SK-N-SH treated with all-trans-retinoic acid at 6 μM for 48 hours (cell line): Measurements from ENCODE around the gene PPARD.

ENCODE experiments used
- ARNTL ChIP-seq: fragments of 450-650 bp; formaldehyde crosslinking; IDR thresholded peaks from 2 replicates; pipeline ENCODE4 v1.5.0; 2020; ENCODE audit warnings: low read depth, mild to moderate bottlenecking, moderate library complexity, borderline replicate concordance
- BACH2 ChIP-seq: fragments of 250-450 bp; sonication (Bioruptor Pico); IDR thresholded peaks from 2 replicates; pipeline ENCODE4 v1.9.0; 2021; ENCODE audit warnings: mild to moderate bottlenecking, borderline replicate concordance
- GLIS3 ChIP-seq: fragments of 250-450 bp; sonication (Bioruptor Pico); IDR thresholded peaks from 2 replicates; pipeline ENCODE4 v1.5.0; 2020; ENCODE audit warnings: mild to moderate bottlenecking, moderate library complexity
- OSR1 ChIP-seq: fragments of 250-450 bp; sonication (Bioruptor Pico); IDR thresholded peaks from 2 replicates; pipeline ENCODE4 v1.8.0; 2022; ENCODE audit warnings: moderate library complexity, mild to moderate bottlenecking, inconsistent platforms
- RARB ChIP-seq: fragments of 250-450 bp; sonication (Bioruptor Pico); IDR thresholded peaks from 2 replicates; pipeline ENCODE4 v1.8.0; 2021; ENCODE audit warnings: mild to moderate bottlenecking, moderate library complexity
- TCF4 ChIP-seq: fragments of 250-450 bp; sonication (Bioruptor Pico); IDR thresholded peaks from 2 replicates; pipeline ENCODE4 v1.8.0; 2021; ENCODE audit warnings: mild to moderate bottlenecking, moderate library complexity, borderline replicate concordance
- TOX ChIP-seq: fragments of 250-450 bp; sonication (Bioruptor Pico); IDR thresholded peaks from 2 replicates; pipeline ENCODE4 v1.8.0; 2021; ENCODE audit warnings: mild to moderate bottlenecking, moderate library complexity, borderline replicate concordance
- ZFP30 ChIP-seq: fragments of 450-650 bp; formaldehyde crosslinking; IDR thresholded peaks from 2 replicates; pipeline ENCODE4 v1.5.0; 2022; ENCODE audit warnings: mild to moderate bottlenecking, moderate library complexity
- TF ChIP-seq, protein P1 (sequence below): fragments of 250-450 bp; sonication (Bioruptor Pico); IDR thresholded peaks from 2 replicates; pipeline ENCODE4 v1.5.1; 2021; ENCODE audit warnings: mild to moderate bottlenecking, moderate library complexity
- TF ChIP-seq, protein P2 (sequence below): fragments of 250-450 bp; sonication (Bioruptor Pico); IDR thresholded peaks from 2 replicates; pipeline ENCODE4 v1.5.0; 2020; ENCODE audit warnings: mild to moderate bottlenecking, moderate library complexity
- TF ChIP-seq, protein P3 (sequence below): fragments of 250-450 bp; sonication (Bioruptor Pico); IDR thresholded peaks from 2 replicates; pipeline ENCODE4 v1.5.1; 2020; ENCODE audit warnings: low read depth, mild to moderate bottlenecking, moderate library complexity
- TF ChIP-seq, protein P4 (sequence below): fragments of 250-450 bp; sonication (Bioruptor Pico); IDR thresholded peaks from 2 replicates; pipeline ENCODE4 v1.8.0; 2020; ENCODE audit warnings: mild to moderate bottlenecking, moderate library complexity, borderline replicate concordance

DNA sequence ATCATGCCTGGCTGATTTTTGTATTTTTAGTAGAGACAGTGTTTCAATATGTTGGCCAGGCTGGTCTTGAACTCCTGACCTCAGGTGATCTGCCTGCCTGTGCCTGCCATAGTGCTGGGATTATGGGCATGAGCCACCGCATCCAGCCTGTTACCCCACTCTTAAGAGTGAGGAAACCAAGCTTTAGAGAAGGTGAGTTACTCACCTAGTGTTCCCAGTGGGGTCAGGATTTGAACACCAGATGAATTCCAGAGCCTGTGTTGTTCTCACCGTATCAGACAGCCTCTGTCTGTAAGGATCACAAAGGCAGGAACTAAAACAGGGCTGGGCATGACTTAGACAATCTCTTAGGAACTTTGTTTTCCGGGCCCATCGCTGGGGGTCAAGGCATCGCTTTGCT, 100.3 kb downstream of the PPARD start:
- no peak for TF ChIP-seq ZFP30 (CRISPR knock-in tag)
- TF ChIP-seq, protein P1, sequence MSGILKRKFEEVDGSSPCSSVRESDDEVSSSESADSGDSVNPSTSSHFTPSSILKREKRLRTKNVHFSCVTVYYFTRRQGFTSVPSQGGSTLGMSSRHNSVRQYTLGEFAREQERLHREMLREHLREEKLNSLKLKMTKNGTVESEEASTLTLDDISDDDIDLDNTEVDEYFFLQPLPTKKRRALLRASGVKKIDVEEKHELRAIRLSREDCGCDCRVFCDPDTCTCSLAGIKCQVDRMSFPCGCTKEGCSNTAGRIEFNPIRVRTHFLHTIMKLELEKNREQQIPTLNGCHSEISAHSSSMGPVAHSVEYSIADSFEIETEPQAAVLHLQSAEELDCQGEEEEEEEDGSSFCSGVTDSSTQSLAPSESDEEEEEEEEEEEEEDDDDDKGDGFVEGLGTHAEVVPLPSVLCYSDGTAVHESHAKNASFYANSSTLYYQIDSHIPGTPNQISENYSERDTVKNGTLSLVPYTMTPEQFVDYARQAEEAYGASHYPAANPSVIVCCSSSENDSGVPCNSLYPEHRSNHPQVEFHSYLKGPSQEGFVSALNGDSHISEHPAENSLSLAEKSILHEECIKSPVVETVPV (CRISPR knock-in tag): no peak
- TF ChIP-seq RARB (CRISPR knock-in tag): no peak
- TF ChIP-seq TCF4: no peak
- TF ChIP-seq, protein P2, sequence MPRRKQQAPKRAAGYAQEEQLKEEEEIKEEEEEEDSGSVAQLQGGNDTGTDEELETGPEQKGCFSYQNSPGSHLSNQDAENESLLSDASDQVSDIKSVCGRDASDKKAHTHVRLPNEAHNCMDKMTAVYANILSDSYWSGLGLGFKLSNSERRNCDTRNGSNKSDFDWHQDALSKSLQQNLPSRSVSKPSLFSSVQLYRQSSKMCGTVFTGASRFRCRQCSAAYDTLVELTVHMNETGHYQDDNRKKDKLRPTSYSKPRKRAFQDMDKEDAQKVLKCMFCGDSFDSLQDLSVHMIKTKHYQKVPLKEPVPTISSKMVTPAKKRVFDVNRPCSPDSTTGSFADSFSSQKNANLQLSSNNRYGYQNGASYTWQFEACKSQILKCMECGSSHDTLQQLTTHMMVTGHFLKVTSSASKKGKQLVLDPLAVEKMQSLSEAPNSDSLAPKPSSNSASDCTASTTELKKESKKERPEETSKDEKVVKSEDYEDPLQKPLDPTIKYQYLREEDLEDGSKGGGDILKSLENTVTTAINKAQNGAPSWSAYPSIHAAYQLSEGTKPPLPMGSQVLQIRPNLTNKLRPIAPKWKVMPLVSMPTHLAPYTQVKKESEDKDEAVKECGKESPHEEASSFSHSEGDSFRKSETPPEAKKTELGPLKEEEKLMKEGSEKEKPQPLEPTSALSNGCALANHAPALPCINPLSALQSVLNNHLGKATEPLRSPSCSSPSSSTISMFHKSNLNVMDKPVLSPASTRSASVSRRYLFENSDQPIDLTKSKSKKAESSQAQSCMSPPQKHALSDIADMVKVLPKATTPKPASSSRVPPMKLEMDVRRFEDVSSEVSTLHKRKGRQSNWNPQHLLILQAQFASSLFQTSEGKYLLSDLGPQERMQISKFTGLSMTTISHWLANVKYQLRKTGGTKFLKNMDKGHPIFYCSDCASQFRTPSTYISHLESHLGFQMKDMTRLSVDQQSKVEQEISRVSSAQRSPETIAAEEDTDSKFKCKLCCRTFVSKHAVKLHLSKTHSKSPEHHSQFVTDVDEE (CRISPR knock-in tag): no peak
- TF ChIP-seq, protein P3, sequence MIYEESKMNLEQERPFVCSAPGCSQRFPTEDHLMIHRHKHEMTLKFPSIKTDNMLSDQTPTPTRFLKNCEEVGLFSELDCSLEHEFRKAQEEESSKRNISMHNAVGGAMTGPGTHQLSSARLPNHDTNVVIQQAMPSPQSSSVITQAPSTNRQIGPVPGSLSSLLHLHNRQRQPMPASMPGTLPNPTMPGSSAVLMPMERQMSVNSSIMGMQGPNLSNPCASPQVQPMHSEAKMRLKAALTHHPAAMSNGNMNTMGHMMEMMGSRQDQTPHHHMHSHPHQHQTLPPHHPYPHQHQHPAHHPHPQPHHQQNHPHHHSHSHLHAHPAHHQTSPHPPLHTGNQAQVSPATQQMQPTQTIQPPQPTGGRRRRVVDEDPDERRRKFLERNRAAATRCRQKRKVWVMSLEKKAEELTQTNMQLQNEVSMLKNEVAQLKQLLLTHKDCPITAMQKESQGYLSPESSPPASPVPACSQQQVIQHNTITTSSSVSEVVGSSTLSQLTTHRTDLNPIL (CRISPR knock-in tag): no peak
- no peak for TF ChIP-seq ARNTL (CRISPR knock-in tag)
- TF ChIP-seq GLIS3 (CRISPR knock-in tag): no peak
- TF ChIP-seq, protein P4, sequence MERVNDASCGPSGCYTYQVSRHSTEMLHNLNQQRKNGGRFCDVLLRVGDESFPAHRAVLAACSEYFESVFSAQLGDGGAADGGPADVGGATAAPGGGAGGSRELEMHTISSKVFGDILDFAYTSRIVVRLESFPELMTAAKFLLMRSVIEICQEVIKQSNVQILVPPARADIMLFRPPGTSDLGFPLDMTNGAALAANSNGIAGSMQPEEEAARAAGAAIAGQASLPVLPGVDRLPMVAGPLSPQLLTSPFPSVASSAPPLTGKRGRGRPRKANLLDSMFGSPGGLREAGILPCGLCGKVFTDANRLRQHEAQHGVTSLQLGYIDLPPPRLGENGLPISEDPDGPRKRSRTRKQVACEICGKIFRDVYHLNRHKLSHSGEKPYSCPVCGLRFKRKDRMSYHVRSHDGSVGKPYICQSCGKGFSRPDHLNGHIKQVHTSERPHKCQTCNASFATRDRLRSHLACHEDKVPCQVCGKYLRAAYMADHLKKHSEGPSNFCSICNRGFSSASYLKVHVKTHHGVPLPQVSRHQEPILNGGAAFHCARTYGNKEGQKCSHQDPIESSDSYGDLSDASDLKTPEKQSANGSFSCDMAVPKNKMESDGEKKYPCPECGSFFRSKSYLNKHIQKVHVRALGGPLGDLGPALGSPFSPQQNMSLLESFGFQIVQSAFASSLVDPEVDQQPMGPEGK (CRISPR knock-in tag): no peak
- TF ChIP-seq OSR1 (CRISPR knock-in tag): no peak
- no peak for TF ChIP-seq TOX (CRISPR knock-in tag)
- TF ChIP-seq BACH2 (CRISPR knock-in tag): no peak
